ENCODE measurements around the gene SIN3A.

Gene SIN3A

DNA sequence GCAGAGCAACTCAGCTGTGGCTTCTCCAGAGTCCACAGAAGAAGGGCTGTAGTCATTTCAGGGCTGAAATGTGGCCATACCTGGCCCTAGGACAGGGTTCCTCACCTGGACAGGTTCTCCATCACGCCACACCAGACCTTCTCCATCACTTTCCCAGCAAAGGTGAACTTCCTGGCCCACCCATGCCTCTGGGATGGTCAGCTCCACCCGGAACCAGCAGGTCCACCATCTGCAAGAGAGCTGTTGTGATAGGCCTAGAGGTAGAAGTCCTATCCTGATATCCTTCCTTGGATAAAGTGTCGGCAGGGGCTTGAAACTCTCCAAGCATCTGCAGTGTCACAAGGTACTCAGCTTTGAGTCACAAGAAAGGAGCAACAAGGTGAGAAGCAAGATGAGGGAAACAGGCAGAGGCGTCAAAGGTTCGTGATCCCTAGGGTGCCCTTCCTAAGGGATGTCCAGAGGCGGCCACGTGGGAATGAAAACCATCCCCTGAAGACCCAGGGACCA is 84.0 kb downstream of the SIN3A start:
- no peak for DNase-seq (ENCODE audit: low spot score)
- in situ Hi-C loops (cut with MboI; ENCODE audit: low sequenced_read_pairs, unreplicated experiment), result loop anchor here (25.0 kb wide), 1 partner anchor 270 kb away; the partner anchor contains the start of genes IMP3, SNUPN and SNX33
- TF ChIP-seq, protein P1, sequence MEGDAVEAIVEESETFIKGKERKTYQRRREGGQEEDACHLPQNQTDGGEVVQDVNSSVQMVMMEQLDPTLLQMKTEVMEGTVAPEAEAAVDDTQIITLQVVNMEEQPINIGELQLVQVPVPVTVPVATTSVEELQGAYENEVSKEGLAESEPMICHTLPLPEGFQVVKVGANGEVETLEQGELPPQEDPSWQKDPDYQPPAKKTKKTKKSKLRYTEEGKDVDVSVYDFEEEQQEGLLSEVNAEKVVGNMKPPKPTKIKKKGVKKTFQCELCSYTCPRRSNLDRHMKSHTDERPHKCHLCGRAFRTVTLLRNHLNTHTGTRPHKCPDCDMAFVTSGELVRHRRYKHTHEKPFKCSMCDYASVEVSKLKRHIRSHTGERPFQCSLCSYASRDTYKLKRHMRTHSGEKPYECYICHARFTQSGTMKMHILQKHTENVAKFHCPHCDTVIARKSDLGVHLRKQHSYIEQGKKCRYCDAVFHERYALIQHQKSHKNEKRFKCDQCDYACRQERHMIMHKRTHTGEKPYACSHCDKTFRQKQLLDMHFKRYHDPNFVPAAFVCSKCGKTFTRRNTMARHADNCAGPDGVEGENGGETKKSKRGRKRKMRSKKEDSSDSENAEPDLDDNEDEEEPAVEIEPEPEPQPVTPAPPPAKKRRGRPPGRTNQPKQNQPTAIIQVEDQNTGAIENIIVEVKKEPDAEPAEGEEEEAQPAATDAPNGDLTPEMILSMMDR (IDR thresholded peaks at IDR 0.05; ENCODE audit: borderline replicate concordance, control extremely low read depth, extremely low read depth, insufficient read depth, missing control alignments), result no peak

DNA sequence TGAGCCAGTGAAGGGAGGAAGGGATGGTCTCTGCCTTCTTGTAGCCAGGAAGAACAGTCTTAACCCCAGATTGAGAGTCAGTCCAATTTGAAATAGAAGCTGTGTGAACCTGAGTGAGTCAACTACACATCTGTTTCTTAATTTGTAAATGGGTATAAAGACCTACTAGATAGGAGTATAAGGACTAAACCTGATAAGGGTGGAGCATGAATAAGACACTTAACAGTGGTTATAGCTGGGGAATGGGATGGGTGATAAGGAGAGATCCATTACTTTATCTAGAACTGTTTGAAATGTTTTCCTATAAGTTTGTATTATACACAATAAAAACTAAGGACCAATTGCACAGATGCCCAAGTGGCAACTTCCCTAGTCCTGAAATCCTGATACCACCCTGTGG is 84.5 kb downstream of the SIN3A start:
- in situ Hi-C loops (cut with MboI; ENCODE audit: low sequenced_read_pairs, unreplicated experiment), result loop anchor here (25.0 kb wide), 1 partner anchor 270 kb away; the partner anchor contains the start of genes IMP3, SNUPN and SNX33
- TF ChIP-seq, protein P1 (IDR thresholded peaks at IDR 0.05; ENCODE audit: borderline replicate concordance, control extremely low read depth, extremely low read depth, insufficient read depth, missing control alignments), result no peak
- no peak for DNase-seq (ENCODE audit: low spot score)

DNA sequence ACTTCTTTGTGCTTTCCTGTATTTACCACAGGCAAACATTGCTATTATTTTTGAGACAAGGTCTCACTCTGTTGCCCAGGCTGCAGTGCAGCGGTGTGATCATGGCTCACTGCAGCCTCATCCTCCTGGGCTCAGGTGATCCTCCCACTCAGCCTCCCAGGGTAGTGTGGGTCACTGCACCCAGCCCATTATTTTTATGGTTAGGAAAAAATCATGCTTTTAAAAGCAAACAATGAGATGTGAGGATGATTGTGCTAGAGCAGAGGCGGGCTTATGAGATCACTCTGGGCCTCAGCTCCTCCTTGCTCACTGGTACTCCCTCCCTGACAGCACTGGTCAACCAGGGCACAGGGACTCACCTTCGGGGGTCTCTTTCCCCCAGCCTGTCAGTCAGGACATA is 85.3 kb downstream of the SIN3A start:
- TF ChIP-seq, protein P1 (IDR thresholded peaks at IDR 0.05; ENCODE audit: borderline replicate concordance, control extremely low read depth, extremely low read depth, insufficient read depth, missing control alignments), result no peak
- DNase-seq (ENCODE audit: low spot score), result no peak
- in situ Hi-C loops (cut with MboI; ENCODE audit: low sequenced_read_pairs, unreplicated experiment), result loop anchor here (25.0 kb wide), 1 partner anchor 271 kb away; the partner anchor contains the start of genes IMP3, SNUPN and SNX33

DNA sequence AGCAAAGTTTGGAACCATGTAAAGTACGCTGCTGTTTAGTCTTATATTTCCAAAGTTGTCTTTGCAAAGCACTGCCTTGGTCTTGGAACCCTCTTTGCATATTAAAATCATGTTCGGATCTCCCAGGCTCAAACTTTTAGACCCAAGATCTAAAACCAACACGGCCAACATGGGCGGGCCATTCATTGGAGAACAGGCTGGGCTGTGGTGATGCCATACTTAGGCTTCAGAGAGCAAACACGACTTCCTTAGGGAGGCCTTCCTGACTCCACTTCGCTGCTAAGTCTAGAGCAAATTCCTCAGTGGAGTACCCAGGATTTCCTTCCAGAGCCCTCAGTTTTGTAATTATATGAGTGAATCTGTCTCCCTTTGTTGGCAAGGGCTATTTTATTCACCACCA is 86.6 kb downstream of the SIN3A start:
- TF ChIP-seq, protein P1 (IDR thresholded peaks at IDR 0.05; ENCODE audit: borderline replicate concordance, control extremely low read depth, extremely low read depth, insufficient read depth, missing control alignments), result no peak
- in situ Hi-C loops (cut with MboI; ENCODE audit: low sequenced_read_pairs, unreplicated experiment), result loop anchor here (25.0 kb wide), 1 partner anchor 272 kb away; the partner anchor contains the start of genes IMP3, SNUPN and SNX33
- DNase-seq (ENCODE audit: low spot score), result no peak

DNA sequence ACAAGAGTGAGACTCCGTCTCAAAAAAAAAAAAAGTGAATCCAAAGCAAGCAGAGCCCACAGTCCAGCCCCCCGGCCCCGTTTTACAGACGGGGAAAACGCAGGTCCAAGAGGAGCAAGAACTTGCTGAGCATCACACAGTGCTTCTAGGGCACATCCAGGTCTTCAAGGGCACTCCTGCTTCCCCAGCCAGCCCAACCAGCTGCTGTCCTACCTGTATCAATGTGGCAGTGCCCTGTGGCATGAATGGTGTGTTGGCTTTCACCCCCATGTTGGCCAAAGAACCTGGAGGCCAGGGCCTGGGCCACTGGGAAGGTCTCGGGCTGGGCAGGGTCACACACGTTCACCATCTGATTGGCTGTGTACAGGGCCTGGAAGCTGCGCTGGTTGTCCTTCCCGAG is 87.7 kb downstream of the SIN3A start:
- in situ Hi-C loops (cut with MboI; ENCODE audit: low sequenced_read_pairs, unreplicated experiment), result loop anchor here (25.0 kb wide), 1 partner anchor 274 kb away; the partner anchor contains the start of genes IMP3, SNUPN and SNX33
- no peak for DNase-seq (ENCODE audit: low spot score)
- TF ChIP-seq, protein P1 (IDR thresholded peaks at IDR 0.05; ENCODE audit: borderline replicate concordance, control extremely low read depth, extremely low read depth, insufficient read depth, missing control alignments), result no peak

DNA sequence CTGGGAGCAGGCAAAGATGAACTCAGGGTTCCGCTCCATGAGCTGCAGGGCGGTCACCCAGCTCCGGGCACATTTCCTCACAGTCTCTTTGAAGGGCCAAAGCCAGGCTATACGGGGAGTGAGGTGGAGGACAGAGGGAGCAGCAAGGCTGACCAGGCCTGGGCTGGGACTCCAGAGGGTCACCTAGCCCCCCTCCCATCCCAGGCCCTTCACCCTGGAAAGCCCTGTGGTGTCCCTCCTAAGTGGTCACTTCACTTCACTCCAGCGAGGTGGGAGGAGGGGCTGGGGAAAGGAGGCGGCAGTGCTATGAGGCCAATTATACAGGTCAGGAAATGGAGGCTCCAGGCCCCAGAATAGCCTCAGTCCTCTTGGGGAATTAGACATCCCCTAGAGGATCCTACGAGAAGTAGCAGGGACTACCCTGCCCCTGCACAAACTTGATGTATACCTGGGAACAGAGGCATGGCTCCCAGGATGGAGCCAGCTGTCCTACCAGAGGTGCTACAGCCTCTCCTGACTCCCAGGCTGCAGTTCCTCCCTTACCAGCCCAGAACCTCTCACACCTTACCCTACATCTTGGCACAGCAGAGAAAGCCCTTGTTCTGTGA is 88.7 kb downstream of the SIN3A start:
- in situ Hi-C loops (cut with MboI; ENCODE audit: low sequenced_read_pairs, unreplicated experiment), result loop anchor here (25.0 kb wide), 1 partner anchor 275 kb away; the partner anchor contains the start of genes IMP3, SNUPN and SNX33
- TF ChIP-seq, protein P1 (IDR thresholded peaks at IDR 0.05; ENCODE audit: borderline replicate concordance, control extremely low read depth, extremely low read depth, insufficient read depth, missing control alignments), result no peak
- DNase-seq (ENCODE audit: low spot score), result no peak
